CD8-positive, alpha-beta memory T cell (primary cell): ENCODE measurements around the gene WDR46. TPM values are rescaled to one million over a fixed set of nuclear protein-coding genes. Genes with fewer than 3 reads are reported as not detected.
"Not testable (repeated sequence)": the region's sequence is repeated elsewhere in the genome, so short reads cannot be mapped to it uniquely, and the experiment has no call there.

Source experiments
- CTCF ChIA-PET: fragments of 350-600 bp; sonication (Branson Sonifier 250); formaldehyde crosslinking; loops from one replicate; lab custom pipeline; 2021; ENCODE audit warnings: antibody characterized with exemption; lab: Charles Lee
- POLR2A ChIA-PET: fragments of 350-600 bp; sonication (Branson Sonifier 250); formaldehyde crosslinking; loops from one replicate; lab custom pipeline; 2021; ENCODE audit warnings: antibody characterized with exemption; lab: Charles Lee
- DNase-seq, 5 donors: peaks; one replicate each; pipeline versions ENCODE4 v3.0.0 to v3.0.0-alpha.2; 2020 to 2022; ENCODE audit warnings: mixed read lengths in 1 of 5
- H3K27ac ChIP-seq: one replicate; pipeline ENCODE4 v1.7.0; 2013; ENCODE audit warnings: low read depth, mild to moderate bottlenecking, low read length, moderate library complexity
- H3K27me3 ChIP-seq: 2 replicates; pipeline ENCODE4 v1.7.0; 2013; ENCODE audit warnings: low read length, mild to moderate bottlenecking; ENCODE audit not compliant: insufficient read depth, poor library complexity, severe bottlenecking
- H3K36me3 ChIP-seq: 2 replicates; pipeline ENCODE4 v1.7.0; 2013; ENCODE audit warnings: mild to moderate bottlenecking, low read length, moderate library complexity; ENCODE audit not compliant: insufficient read depth
- H3K4me1 ChIP-seq: 2 replicates; pipeline ENCODE4 v1.7.0; 2013; ENCODE audit warnings: mild to moderate bottlenecking, low read length, moderate library complexity; ENCODE audit not compliant: insufficient read depth
- H3K4me3 ChIP-seq: 2 replicates; pipeline ENCODE4 v1.7.0; 2013; ENCODE audit warnings: mild to moderate bottlenecking, low read length
- H3K9me3 ChIP-seq: 2 replicates; pipeline ENCODE4 v1.7.0; 2013; ENCODE audit warnings: mild to moderate bottlenecking, low read length
- H3K27ac Mint-ChIP-seq, 8 donors: one replicate each; pipeline ENCODE4 v1.8.0; 2020 to 2021; ENCODE audit warnings: mixed read lengths in 8 of 8, mild to moderate bottlenecking in 6 of 8, inconsistent platforms in 3 of 8, moderate library complexity in 3 of 8
- H3K27me3 Mint-ChIP-seq, 2 donors: one replicate each; pipeline ENCODE4 v1.8.0; 2020 to 2021; ENCODE audit warnings: mixed read lengths in 2 of 2, mild to moderate bottlenecking in 1 of 2, moderate library complexity in 1 of 2
- H3K36me3 Mint-ChIP-seq, 3 donors: one replicate each; pipeline ENCODE4 v1.8.0; 2020 to 2021; ENCODE audit warnings: mixed read lengths in 3 of 3, inconsistent platforms in 1 of 3, mild to moderate bottlenecking in 1 of 3
- H3K4me1 Mint-ChIP-seq, 3 donors: one replicate each; pipeline ENCODE4 v1.8.0; 2020 to 2021; ENCODE audit warnings: mixed read lengths in 3 of 3, inconsistent platforms in 1 of 3, mild to moderate bottlenecking in 1 of 3
- H3K4me3 Mint-ChIP-seq, 7 donors: one replicate each; pipeline ENCODE4 v1.8.0; 2020 to 2021; ENCODE audit warnings: mixed read lengths in 7 of 7, mild to moderate bottlenecking in 6 of 7, moderate library complexity in 4 of 7, inconsistent platforms in 2 of 7
- H3K9me3 Mint-ChIP-seq, 5 donors: one replicate each; pipeline ENCODE4 v1.8.0; 2020 to 2022; ENCODE audit warnings: mixed read lengths in 5 of 5, mild to moderate bottlenecking in 3 of 5, moderate library complexity in 2 of 5, inconsistent platforms in 1 of 5
- polyA plus RNA-seq: library from polyadenylated mRNA; unstranded; fragments of 300-500 nt; fragmentation: Illumina TruSeq; gene quantifications from one replicate; pipeline ENCODE4 v1.2.3, GENCODE V29; 2021
- total RNA-seq, 2 experiments: library from RNA; stranded (reverse); gene quantifications; one replicate each; pipeline ENCODE4 v1.2.3, GENCODE V29; 2021

Gene WDR46
- total and polyA plus RNA-seq, 3 experiments from 2014 or later: 76.0 to 117 (median 112) TPM

DNA sequence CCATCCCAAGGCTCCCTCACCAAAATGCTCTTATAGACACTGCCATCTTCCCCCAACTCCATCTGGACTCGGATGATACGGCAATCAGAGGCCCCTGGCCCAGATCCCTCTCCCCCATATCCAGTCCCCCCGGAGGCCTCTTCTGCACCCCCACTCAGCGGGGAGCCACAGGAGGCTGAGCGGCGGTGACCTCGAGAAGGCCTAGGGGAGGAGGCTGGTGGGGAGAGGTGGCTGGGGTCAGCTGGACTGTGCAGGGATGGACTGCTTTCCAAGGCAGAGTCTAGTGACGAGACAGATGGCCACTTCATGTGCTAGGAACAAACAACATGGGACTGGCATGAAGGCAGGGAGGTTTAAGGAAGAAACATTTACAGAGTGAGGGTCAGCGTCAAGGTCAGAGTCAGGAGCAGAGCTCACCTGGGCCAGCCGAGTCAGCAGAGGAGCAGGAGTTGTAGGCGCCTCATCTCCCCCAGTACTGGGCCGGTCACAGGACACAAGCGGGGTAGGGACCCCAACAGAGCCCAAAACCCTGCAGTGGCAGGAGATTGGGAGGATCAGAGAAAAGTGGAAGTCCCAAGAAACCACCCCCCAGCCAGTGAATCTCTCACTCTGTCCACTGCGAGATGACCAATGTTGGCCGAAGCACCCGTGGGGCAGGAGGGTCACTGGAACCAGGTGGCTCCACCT is 4.1 kb upstream of the WDR46 start:
- no peak overlapping the region for H3K4me3 ChIP-seq
- DNase-seq: no peak
- peaks cover 27% of the 10 kb centered on the region for H3K36me3 ChIP-seq

DNA sequence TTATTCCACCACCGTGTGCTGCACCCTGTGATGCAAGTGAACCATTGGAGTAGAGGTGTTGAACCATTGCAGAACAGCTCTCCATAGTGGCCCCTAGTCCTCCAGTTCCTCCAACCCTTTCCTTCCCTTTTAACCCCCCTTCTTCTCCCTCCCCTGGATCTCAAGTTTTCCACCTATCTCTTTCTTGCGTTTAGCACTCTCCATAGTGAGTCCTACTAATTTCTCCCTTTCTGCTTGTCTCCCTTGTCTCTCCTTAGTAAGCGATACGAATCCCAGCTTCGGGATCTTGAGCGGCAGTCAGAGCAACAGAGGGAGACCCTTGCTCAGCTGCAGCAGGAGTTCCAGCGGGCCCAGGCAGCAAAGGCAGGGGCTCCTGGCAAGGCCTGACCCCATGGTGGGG is 1.4 kb upstream of the WDR46 start:
- H3K9me3 Mint-ChIP-seq: no peaks in the 10 kb centered on the region
- peaks cover 37 to 52% (median 49%) of the 10 kb centered on the region in 3 donors for H3K4me1 Mint-ChIP-seq
- CTCF ChIA-PET: interaction anchor here (1.2 to 5.3 kb wide), 5 partner anchors 9 to 54 kb away, joined by 4 to 38 read pairs (median 11); partner anchors contain the start of genes B3GALT4, RPS18 and VPS52
- Histone ChIP-seq H3K4me3 (peak overlapping the region; percentile 99), H3K27ac (no peak overlapping the region), H3K27me3 (no peaks in the 10 kb centered on the region), H3K36me3 (peaks cover 35% of the 10 kb centered on the region), H3K4me1 (peaks cover 24% of the 10 kb centered on the region), H3K9me3 (no peaks in the 10 kb centered on the region)
- DNase-seq: no peak
- peaks cover 6 to 77% (median 17%) of the 10 kb centered on the region in 3 donors for H3K36me3 Mint-ChIP-seq
- peak overlapping the region in 7 of 8 donors; percentile 79 to 99 (median 95) for H3K27ac Mint-ChIP-seq
- H3K4me3 Mint-ChIP-seq: peak overlapping the region; percentile 89 to 99 (median 97)
- no peaks in the 10 kb centered on the region for H3K27me3 Mint-ChIP-seq
- POLR2A ChIA-PET: interaction anchor here (2.8 to 3.6 kb wide), 4 partner anchors 9 to 54 kb away, joined by 20 to 43 read pairs (median 38); partner anchors contain the start of genes B3GALT4, RGL2, RPS18 and VPS52

More for the DNA sequence above, 4.1 kb upstream of the WDR46 start:
- H3K9me3 Mint-ChIP-seq: no peaks in the 10 kb centered on the region
- H3K27ac Mint-ChIP-seq: peak overlapping the region in 2 of 8 donors; percentile 70 to 88
- H3K27me3 Mint-ChIP-seq: peaks cover 0 to under 1% of the 10 kb centered on the region in 2 donors
- peaks cover 3 to 72% (median 15%) of the 10 kb centered on the region in 3 donors for H3K36me3 Mint-ChIP-seq
- no peaks in the 10 kb centered on the region for H3K27me3 ChIP-seq
- peaks cover 42 to 53% (median 46%) of the 10 kb centered on the region in 3 donors for H3K4me1 Mint-ChIP-seq
- ChIA-PET POLR2A (interaction anchor here (0.9 kb wide), 1 partner anchor 16 kb away, joined by 3 read pairs; no protein-coding TSS in a partner anchor), CTCF (interaction anchor here (1.3 to 2.0 kb wide), 2 partner anchors 15 to 52 kb away, joined by 4 to 5 read pairs; no protein-coding TSS in a partner anchor)
- no peaks in the 10 kb centered on the region for H3K9me3 ChIP-seq
- peak overlapping the region in 1 of 7 donors; percentile 38 for H3K4me3 Mint-ChIP-seq
- peaks cover 24% of the 10 kb centered on the region for H3K4me1 ChIP-seq
- H3K27ac ChIP-seq: no peak overlapping the region

DNA sequence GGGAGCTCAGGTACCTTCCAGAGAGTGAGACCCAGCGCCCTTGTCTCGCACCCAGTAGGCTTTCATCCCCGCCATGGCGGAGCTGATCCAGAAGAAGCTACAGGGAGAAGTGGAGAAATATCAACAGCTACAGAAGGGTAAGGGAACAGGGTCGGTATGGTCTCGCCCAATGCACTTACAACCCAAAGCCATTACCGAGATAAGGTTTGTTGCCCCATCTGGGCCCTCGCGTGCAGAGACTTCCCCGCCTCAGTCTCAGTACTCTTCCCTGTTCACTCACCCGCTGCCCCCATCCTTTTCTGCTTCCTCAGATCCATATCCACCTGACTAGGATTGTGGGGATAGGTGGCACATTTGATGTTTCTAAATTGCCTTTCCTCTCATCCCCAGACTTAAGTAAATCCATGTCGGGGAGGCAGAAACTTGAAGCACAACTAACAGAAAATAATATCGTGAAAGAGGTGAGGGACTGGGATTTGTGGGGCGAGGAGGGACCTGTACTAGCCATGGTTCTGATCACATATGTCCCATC is 811 bp upstream of the WDR46 start:
- DNase-seq: no peak
- POLR2A ChIA-PET: interaction anchor here (1.1 to 3.6 kb wide), 10 partner anchors 9 to 318 kb away, joined by 3 to 43 read pairs (median 8); partner anchors contain the start of genes B3GALT4, RGL2, RPS18 and VPS52
- Histone ChIP-seq H3K27ac (peak overlapping the region; percentile 83), H3K27me3 (no peaks in the 10 kb centered on the region), H3K4me1 (peaks cover 24% of the 10 kb centered on the region), H3K36me3 (peaks cover 35% of the 10 kb centered on the region), H3K4me3 (peak overlapping the region; percentile 99), H3K9me3 (no peaks in the 10 kb centered on the region)
- H3K27ac Mint-ChIP-seq: peak overlapping the region; percentile 79 to 99 (median 96)
- peaks cover 37 to 52% (median 49%) of the 10 kb centered on the region in 3 donors for H3K4me1 Mint-ChIP-seq
- CTCF ChIA-PET: interaction anchor here (1.2 to 5.3 kb wide), 6 partner anchors 10 to 55 kb away, joined by 4 to 38 read pairs (median 10); partner anchors contain the start of genes B3GALT4, RPS18 and VPS52
- peaks cover 6 to 75% (median 17%) of the 10 kb centered on the region in 3 donors for H3K36me3 Mint-ChIP-seq
- H3K27me3 Mint-ChIP-seq: no peaks in the 10 kb centered on the region
- peak overlapping the region; percentile 89 to 99 (median 97) for H3K4me3 Mint-ChIP-seq
- no peaks in the 10 kb centered on the region for H3K9me3 Mint-ChIP-seq

DNA sequence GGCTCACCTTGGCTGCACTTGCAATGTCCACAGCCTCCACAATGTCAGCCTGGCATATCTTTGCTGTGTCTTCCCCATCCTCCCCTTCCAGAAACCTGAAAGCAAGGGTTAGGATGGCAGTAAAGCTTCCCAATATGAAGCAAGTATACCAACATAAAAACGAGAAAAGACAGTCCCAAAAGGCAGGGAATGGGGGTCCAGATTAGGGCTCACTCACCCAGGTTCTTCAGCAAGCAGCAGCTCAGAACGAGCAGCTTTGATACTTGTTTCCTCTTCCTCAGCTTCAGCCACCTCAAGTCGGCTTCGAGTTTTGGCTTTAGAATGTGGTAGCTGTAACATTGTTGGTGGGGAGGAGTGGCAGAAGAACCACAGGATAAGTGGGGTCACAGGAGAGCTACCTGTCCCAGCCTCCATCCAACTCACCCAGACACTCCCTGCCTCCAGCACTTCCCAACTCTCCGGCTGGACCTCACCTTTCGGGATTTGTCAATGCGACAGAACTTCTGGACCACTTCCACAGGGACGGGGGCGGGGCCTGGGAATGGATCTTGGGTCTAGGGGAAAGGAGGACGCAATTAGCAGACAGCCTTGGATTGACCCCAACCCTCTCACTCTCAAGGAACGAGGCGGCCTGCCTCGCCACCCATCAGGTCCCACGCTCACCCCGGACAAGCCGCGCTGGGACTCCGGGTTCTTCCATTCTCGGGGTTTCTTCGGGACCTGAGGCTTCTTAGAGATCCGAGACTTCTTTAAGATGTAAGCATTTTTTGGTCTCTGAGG is 708 bp downstream of the WDR46 start:
- no peaks in the 10 kb centered on the region for H3K27me3 ChIP-seq
- Mint-ChIP-seq H3K27me3 (no peaks in the 10 kb centered on the region), H3K36me3 (peaks cover 6 to 68% (median 15%) of the 10 kb centered on the region in 3 donors), H3K4me1 (peaks cover 37 to 49% (median 49%) of the 10 kb centered on the region in 3 donors), H3K9me3 (no peaks in the 10 kb centered on the region), H3K4me3 (peak overlapping the region; percentile 89 to 99 (median 97)), H3K27ac (peak overlapping the region; percentile 68 to 99 (median 94))
- H3K27ac ChIP-seq: peak overlapping the region; percentile 83
- peak overlapping the region; percentile 99 for H3K4me3 ChIP-seq
- POLR2A ChIA-PET: interaction anchor here (0.6 to 3.6 kb wide), 11 partner anchors 10 to 166 kb away, joined by 3 to 43 read pairs (median 8); partner anchors contain the start of genes B3GALT4, RGL2, RPS18 and VPS52
- no peaks in the 10 kb centered on the region for H3K9me3 ChIP-seq
- peaks cover 24% of the 10 kb centered on the region for H3K4me1 ChIP-seq
- CTCF ChIA-PET: interaction anchor here (1.0 to 5.3 kb wide), 7 partner anchors 10 to 57 kb away, joined by 4 to 38 read pairs (median 10); partner anchors contain the start of genes B3GALT4, RPS18 and VPS52
- peaks cover 40% of the 10 kb centered on the region for H3K36me3 ChIP-seq
- DNase-seq: no peak

DNA sequence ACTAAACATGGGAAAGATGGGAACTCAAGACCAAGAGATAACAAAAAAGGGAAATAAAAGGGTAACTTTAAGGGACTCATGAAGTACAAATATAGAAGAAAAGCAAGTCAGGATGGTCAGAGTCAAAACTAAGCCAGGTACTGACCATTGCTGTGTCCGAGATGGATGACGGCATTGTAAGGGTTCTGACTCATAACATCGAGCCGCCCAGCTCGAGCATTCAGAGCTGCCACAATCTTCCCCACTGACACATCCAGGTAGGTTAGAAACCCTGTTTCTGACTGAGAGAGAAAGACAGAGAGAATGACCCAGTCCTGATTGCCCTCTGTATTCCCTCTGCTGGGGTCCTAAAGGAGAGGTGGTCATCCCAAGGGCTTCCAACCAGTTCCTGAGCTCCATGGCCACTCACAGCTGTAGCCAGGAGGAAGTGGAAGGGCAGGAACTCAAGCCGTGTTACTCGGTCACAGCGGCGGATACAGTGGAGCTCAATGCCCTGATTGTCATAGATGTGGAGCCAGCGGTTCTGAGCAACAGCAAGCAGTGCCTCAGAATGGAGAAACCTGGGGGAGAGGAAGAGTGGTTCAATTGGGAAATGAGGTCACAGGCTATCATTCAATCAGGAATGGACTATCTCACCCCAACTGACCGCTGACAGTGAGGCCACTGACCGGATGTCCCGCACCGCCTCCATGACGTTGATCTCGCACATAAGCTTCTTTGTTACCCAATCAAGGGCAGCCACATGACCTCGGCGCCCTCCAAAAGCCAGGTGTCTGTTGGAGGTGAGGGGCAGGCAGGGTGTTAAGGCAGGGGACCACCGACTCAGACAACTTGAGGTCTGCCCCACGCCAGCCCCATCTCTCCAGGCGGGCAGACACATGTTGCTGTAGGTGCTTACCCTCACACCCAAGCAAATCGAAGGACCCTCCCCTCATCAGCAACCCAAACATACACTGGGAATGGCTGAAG is 1.8 kb downstream of the WDR46 start:
- peaks cover 24% of the 10 kb centered on the region for H3K4me1 ChIP-seq
- CTCF ChIA-PET: interaction anchor here (0.8 to 5.3 kb wide), 3 partner anchors 9 to 25 kb away, joined by 3 to 38 read pairs (median 4); partner anchors contain the start of genes B3GALT4, RPS18 and VPS52
- no peaks in the 10 kb centered on the region for H3K27me3 Mint-ChIP-seq

DNA sequence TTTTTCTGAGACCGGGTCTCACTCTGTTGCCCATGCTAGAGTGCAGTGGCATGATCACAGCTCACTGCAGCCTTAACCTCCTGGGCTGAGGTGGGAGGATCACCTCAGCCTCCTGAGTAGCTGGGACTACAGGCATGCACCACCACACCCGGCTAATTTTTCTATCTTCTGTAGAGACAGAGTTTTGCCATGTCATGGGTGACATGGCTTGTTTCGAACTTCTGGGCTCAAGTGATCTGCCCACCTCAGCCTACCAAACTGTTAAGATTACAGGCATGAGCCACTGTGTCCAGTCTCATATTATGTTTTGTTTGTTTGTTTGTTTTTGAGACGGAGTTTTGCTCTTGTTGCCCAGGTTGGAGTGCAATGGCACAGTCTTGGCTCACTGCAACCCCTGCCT is 3.8 kb downstream of the WDR46 start:
- H3K4me3 Mint-ChIP-seq: peak overlapping the region in 1 of 7 donors; percentile 59
- peaks cover 6 to 74% (median 16%) of the 10 kb centered on the region in 3 donors for H3K36me3 Mint-ChIP-seq
- CTCF ChIA-PET, H3K27ac Mint-ChIP-seq, H3K27me3 ChIP-seq, H3K27me3 Mint-ChIP-seq, DNase-seq, H3K27ac ChIP-seq, H3K9me3 ChIP-seq, POLR2A ChIA-PET, H3K4me3 ChIP-seq, H3K9me3 Mint-ChIP-seq: not testable (repeated sequence)
- H3K36me3 ChIP-seq: peaks cover 29% of the 10 kb centered on the region
- H3K4me1 ChIP-seq: peaks cover 18% of the 10 kb centered on the region
- peaks cover 31 to 55% (median 45%) of the 10 kb centered on the region in 3 donors for H3K4me1 Mint-ChIP-seq

More for the DNA sequence above, 1.8 kb downstream of the WDR46 start:
- no peak overlapping the region for H3K4me3 ChIP-seq
- DNase-seq: no peak
- H3K9me3 Mint-ChIP-seq: no peaks in the 10 kb centered on the region
- H3K9me3 ChIP-seq: no peaks in the 10 kb centered on the region
- H3K36me3 Mint-ChIP-seq: peaks cover 6 to 68% (median 15%) of the 10 kb centered on the region in 3 donors
- peak overlapping the region in 6 of 8 donors; percentile 44 to 95 (median 73) for H3K27ac Mint-ChIP-seq
- POLR2A ChIA-PET: interaction anchor here (0.7 to 3.6 kb wide), 7 partner anchors 8 to 58 kb away, joined by 3 to 41 read pairs (median 8); partner anchors contain the start of genes B3GALT4, RGL2 and ZBTB22
- H3K4me3 Mint-ChIP-seq: peak overlapping the region; percentile 89 to 99 (median 97)
- peaks cover 37 to 50% (median 49%) of the 10 kb centered on the region in 3 donors for H3K4me1 Mint-ChIP-seq
- H3K27me3 ChIP-seq: no peaks in the 10 kb centered on the region
- H3K27ac ChIP-seq: no peak overlapping the region
- H3K36me3 ChIP-seq: peaks cover 34% of the 10 kb centered on the region
